IPS DF 6.9 (cell line): ENCODE results near the gene SRPK3.
"Not testable (repeated sequence)": the region's sequence is repeated elsewhere in the genome, so short reads cannot be mapped to it uniquely, and the experiment has no call there.

Experiments used
- DNase-seq: peaks from one replicate; pipeline ENCODE4 v3.0.0-alpha.2; 2013; ENCODE audit warnings: low read depth, low spot score
- H3K27ac ChIP-seq: one replicate; pipeline ENCODE4 v1.5.1; 2013; ENCODE audit warnings: low read length, control low read depth
- H3K27me3 ChIP-seq: 2 replicates; pipeline ENCODE4 v1.6.1; 2013; ENCODE audit warnings: mild to moderate bottlenecking, low read length; ENCODE audit not compliant: control insufficient read depth, insufficient read depth
- H3K36me3 ChIP-seq: 2 replicates; pipeline ENCODE4 v1.6.1; 2013; ENCODE audit warnings: low read length; ENCODE audit not compliant: control insufficient read depth, insufficient read depth
- H3K4me1 ChIP-seq: 2 replicates; pipeline ENCODE4 v1.6.1; 2013; ENCODE audit warnings: low read length; ENCODE audit not compliant: control insufficient read depth, insufficient read depth
- H3K4me3 ChIP-seq: 2 replicates; pipeline ENCODE4 v1.5.1; 2013; ENCODE audit warnings: mild to moderate bottlenecking, low read length
- H3K9me3 ChIP-seq: 2 replicates; pipeline ENCODE4 v1.6.1; 2013; ENCODE audit warnings: low read length, inconsistent platforms; ENCODE audit not compliant: control insufficient read depth, insufficient read depth
- WGBS: extraction: QIAGEN DNeasy Blood & Tissue Kit; methylation state at CpG from one replicate; pipeline ENCODE4 v1.1.7; 2013; ENCODE audit warnings: mixed read lengths, missing lambda C conversion rate; ENCODE audit not compliant: insufficient read length, insufficient coverage; 5-methylcytosine and 5-hydroxymethylcytosine counted together

The SRPK3 gene

DNA sequence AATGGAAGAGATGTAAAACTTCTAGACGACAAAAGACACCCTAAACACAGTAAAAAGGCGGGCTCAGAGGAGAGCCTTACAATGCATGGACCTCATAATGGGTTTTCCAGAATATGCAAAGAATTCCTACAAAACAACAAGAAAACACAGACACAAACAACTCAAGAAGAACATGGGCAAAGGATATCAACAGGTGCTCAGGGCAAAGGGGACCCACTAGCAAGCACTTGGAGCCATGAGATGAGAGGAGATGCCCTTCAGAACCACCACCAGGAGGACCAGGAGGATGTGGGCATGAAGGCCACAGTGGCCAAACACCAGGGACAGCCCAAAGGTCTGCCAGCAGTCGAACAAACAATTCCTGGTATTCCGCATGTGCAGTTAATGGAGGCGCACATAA, 32.3 kb downstream of the SRPK3 start:
- WGBS, result no CpG with 5 or more reads among the region's 5 CpGs

DNA sequence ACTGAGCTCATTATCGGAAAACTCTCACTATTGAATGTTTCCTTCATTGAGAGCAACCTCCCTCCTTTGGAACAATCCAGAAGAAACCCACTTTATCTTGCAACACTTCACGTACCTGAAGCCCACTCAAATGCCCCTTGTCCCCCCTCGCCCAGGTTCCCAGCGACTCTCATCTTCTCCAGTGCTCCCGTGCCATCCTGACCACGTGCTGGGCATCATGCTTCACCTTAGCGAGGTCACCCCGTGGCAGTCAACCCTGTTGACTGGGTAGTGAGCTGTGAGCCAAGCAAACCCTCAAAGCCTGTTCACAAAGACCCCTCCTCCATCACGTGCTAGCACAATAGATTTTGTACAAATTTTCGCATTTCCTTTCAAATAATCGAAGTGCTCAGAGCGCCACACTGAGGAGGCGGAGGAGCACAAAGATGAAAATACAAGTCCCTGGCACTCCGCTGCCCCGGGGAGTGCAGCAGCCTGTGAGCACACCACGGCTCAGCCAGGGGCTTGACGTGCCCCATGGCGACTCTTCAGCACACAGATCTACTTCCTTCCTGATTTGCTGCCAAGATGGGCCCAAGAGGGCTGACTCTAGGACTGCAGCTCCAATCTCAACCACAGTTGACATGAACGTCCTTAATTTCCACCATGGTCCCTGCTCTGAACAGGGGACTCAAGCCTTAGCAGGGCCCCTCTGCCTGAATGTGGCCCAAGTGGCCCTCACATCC, 33.9 kb downstream of the SRPK3 start:
- Histone ChIP-seq H3K4me3 (no peak overlapping the region), H3K4me1 (peaks cover 8% of the 10 kb centered on the region), H3K9me3 (no peaks in the 10 kb centered on the region), H3K27me3 (no peaks in the 10 kb centered on the region), H3K27ac (no peak overlapping the region), H3K36me3 (no peaks in the 10 kb centered on the region)
- DNase-seq, result no peak
- no CpG with 5 or more reads among the region's 19 CpGs for WGBS

More for the DNA sequence above, 32.3 kb downstream of the SRPK3 start:
- no peaks in the 10 kb centered on the region for H3K36me3 ChIP-seq
- H3K27me3 ChIP-seq, result no peaks in the 10 kb centered on the region
- no peaks in the 10 kb centered on the region for H3K9me3 ChIP-seq
- H3K27ac ChIP-seq, result no peak overlapping the region
- no peak for DNase-seq
- H3K4me1 ChIP-seq, result peaks cover 7% of the 10 kb centered on the region
- no peak overlapping the region for H3K4me3 ChIP-seq

- H3K4me1 ChIP-seq, result peaks cover 9% of the 10 kb centered on the region; the same call in 1 of the 2 replicates
- no peaks in the 10 kb centered on the region for H3K36me3 ChIP-seq
- H3K4me3 ChIP-seq, result no peak overlapping the region
- no CpG with 5 or more reads among the region's 25 CpGs for WGBS
- H3K9me3 ChIP-seq, result no peaks in the 10 kb centered on the region
- DNase-seq, result no peak
- no peaks in the 10 kb centered on the region for H3K27me3 ChIP-seq
- H3K27ac ChIP-seq, result no peak overlapping the region
Measured at GRCh38 chrX:153816831-153817690, 36.2 kb downstream of the SRPK3 start.

- not testable (repeated sequence) for H3K27me3 ChIP-seq, H3K4me3 ChIP-seq, H3K27ac ChIP-seq, H3K9me3 ChIP-seq, H3K4me1 ChIP-seq, H3K36me3 ChIP-seq, DNase-seq
- WGBS, result no CpG with 5 or more reads among the region's 9 CpGs
Measured at GRCh38 chrX:153818064-153818463, 37.2 kb downstream of the SRPK3 start.

DNA sequence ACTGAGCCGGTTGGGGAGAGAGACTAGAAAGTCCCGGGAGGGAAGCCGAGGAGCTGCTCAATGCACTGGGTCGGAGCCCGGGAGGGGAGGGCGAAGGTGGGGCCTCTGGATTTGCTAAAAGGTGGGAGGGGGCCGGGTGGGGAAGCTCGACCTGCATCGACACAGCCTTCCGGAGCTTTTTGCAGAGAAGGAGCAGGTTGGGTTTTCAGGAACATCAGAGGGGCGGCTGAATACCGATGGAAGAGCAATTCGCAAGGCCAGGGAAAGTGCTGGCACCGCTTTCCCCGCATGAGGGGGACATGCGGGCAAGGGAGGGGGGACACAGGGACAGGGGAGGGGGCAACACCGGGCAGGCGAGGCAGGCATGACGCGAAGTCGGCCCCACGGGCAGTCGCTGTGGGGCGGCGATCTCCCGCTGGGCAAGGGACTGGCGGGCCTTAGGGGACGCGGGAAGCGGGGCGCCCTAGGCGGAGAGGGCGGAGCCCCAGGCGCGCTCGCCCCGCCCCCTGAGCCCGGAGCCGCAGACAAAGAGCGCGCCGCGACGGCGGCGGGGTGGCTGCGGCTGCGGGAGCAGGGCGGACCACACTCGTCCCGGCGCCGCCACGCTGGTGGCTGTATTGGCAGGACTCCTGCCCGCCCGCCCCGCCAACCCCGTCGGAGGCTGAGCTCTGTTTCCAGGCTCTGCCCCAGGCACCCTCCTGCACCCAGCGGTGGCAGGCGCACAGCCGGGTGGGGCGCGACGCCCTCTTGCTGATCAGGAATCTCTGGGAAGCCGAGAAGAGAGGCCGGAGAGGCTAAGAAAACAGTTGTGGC, 37.9 kb downstream of the SRPK3 start:
- WGBS, result no CpG with 5 or more reads among the region's 67 CpGs
- no peak overlapping the region for H3K27ac ChIP-seq

GRCh38 chrX:153819384-153820040, 38.7 kb downstream of the SRPK3 start:
- Histone ChIP-seq H3K4me1 (peaks cover 9% of the 10 kb centered on the region; the same call in 1 of the 2 replicates), H3K27me3 (no peaks in the 10 kb centered on the region), H3K27ac (no peak overlapping the region), H3K4me3 (peak overlapping the region; percentile 36; the same call in 1 of the 2 replicates), H3K9me3 (no peaks in the 10 kb centered on the region), H3K36me3 (no peaks in the 10 kb centered on the region)
- DNase-seq, result no peak
- WGBS, result no CpG with 5 or more reads among the region's 23 CpGs

More for the DNA sequence above, 37.9 kb downstream of the SRPK3 start:
- Histone ChIP-seq H3K4me1 (peaks cover 7% of the 10 kb centered on the region; the same call in 1 of the 2 replicates), H3K27me3 (no peaks in the 10 kb centered on the region), H3K4me3 (peak overlapping the region; percentile 36; the same call in 1 of the 2 replicates), H3K36me3 (no peaks in the 10 kb centered on the region), H3K9me3 (no peaks in the 10 kb centered on the region)
- no peak for DNase-seq

DNA sequence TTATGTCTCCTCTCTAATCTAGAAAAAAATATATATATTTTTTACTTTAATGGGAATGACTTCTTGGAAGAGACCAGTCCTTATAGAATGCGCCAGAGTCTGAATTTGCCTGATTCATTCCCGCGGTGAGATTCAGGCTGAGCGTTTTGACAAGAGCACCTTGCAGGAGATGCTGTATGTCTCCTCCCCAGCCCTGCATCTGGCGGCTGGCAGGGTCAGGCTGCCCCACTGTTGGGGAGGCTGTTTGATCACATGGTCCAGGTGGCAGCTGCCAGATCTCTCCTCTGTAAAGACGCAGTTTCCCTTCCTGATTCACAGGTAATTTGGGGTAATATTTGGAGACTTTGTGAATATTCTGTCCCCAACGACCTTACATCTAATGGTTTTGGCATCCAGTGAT, 39.8 kb downstream of the SRPK3 start:
- WGBS, result no CpG with 5 or more reads among the region's 7 CpGs
- H3K9me3 ChIP-seq, result no peaks in the 10 kb centered on the region
- H3K4me1 ChIP-seq, result peaks cover 13% of the 10 kb centered on the region
- DNase-seq, result no peak
- no peak overlapping the region for H3K27ac ChIP-seq
- H3K4me3 ChIP-seq, result no peak overlapping the region
- no peaks in the 10 kb centered on the region for H3K27me3 ChIP-seq
- no peaks in the 10 kb centered on the region for H3K36me3 ChIP-seq

DNA sequence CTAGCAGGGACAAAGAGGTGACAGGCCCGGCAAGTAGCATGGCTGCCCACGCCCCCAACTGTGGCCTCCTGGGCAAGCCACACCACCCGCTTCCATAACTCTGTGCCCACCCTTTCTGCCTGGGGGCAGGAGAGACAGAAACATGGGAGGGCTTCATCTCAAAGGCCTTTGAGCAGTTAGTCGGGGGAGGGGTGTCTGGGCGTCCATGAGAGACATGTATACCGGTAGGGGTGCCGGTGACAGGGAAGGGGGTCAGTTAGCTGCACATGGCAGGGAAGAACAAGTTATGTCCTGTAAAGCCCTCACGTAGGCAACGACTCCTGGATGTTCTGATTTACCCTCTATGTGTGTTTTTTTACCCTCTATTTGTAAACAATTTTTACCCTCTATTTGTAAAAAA, 40.2 kb downstream of the SRPK3 start:
- WGBS, result no CpG with 5 or more reads among the region's 9 CpGs
- no peaks in the 10 kb centered on the region for H3K36me3 ChIP-seq
- H3K27ac ChIP-seq, result no peak overlapping the region
- H3K9me3 ChIP-seq, result no peaks in the 10 kb centered on the region
- H3K27me3 ChIP-seq, result no peaks in the 10 kb centered on the region
- H3K4me3 ChIP-seq, result no peak overlapping the region
- peaks cover 13% of the 10 kb centered on the region for H3K4me1 ChIP-seq
- DNase-seq, result no peak

- no peaks in the 10 kb centered on the region for H3K9me3 ChIP-seq
- no peak for DNase-seq
- no peaks in the 10 kb centered on the region for H3K27me3 ChIP-seq
- peaks cover 12% of the 10 kb centered on the region for H3K4me1 ChIP-seq
- WGBS, result no CpG with 5 or more reads among the region's 10 CpGs
- H3K27ac ChIP-seq, result no peak overlapping the region
- no peaks in the 10 kb centered on the region for H3K36me3 ChIP-seq
- H3K4me3 ChIP-seq, result no peak overlapping the region
Measured at GRCh38 chrX:153824348-153824747, 43.5 kb downstream of the SRPK3 start.

DNA sequence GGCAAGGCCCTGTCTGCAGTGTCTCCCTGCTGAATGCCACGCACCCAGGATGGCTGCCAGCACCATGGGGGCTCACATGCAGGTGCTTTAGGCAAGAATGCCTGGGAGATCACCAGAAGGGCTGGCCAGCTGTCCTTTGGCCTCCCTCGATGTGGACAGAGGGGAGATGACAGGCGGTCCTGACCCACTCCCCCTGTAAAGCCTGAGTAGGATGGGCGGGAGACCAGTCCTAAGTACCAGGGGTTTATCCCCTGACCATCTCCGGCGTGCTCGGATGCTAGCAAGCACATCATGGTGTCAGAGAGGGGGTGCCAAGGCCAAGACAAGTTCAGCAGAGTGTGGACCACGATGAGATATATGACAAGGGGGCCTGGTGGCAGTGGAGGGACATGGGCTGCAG, 44.2 kb downstream of the SRPK3 start:
- no peak overlapping the region for H3K4me3 ChIP-seq
- H3K36me3 ChIP-seq, result no peaks in the 10 kb centered on the region; the same call in 1 of the 2 replicates
- H3K9me3 ChIP-seq, result no peaks in the 10 kb centered on the region
- no peak overlapping the region for H3K27ac ChIP-seq
- WGBS, result no CpG with 5 or more reads among the region's 8 CpGs
- no peak for DNase-seq
- H3K27me3 ChIP-seq, result no peaks in the 10 kb centered on the region
- peaks cover 10% of the 10 kb centered on the region for H3K4me1 ChIP-seq
